ENCODE measurements around the gene GINS1. TPM values are rescaled to one million over a fixed set of nuclear protein-coding genes. Genes with fewer than 3 reads are reported as not detected.

GINS1 gene
- total RNA-seq, 1 donor from 2014 or later = 6.2 TPM

DNA sequence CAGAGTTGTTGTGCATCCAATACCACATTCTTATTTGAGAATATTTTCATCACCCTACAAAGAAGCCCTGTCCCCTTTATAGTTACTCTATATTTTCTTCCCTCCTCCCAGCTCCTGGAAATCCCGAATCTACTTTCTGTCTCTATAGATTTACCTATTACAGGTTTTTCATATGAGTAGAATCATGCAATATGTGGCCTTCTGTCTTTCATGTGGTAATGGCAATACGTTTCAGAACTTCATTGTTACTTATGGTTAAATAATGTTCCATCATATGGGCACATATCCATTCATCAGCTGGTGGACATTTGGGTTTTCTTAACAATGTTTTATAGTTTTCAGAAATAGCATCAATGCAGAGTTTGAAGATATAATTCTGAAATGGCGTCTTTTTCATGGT is 17.1 kb downstream of the GINS1 start:
- TF ChIP-seq CTCF (IDR thresholded peaks at IDR 0.05) = no peak
- DNase-seq (ENCODE audit: extremely low spot score, unreplicated experiment) = no peak
- Mint-ChIP-seq H3K27ac (ENCODE audit: unreplicated experiment) (no peak overlapping the region), H3K36me3 (ENCODE audit: unreplicated experiment) (peaks cover 2% of the 10 kb centered on the region), H3K27me3 (ENCODE audit: unreplicated experiment) (no peaks in the 10 kb centered on the region), H3K4me1 (ENCODE audit: unreplicated experiment) (no peaks in the 10 kb centered on the region), H3K4me3 (ENCODE audit: unreplicated experiment) (no peak overlapping the region), H3K9me3 (ENCODE audit: unreplicated experiment) (no peaks in the 10 kb centered on the region)

GRCh38 chr20:25437153-25437581 is 29.7 kb downstream of the GINS1 start:
- Mint-ChIP-seq H3K4me1 (ENCODE audit: unreplicated experiment) (no peaks in the 10 kb centered on the region), H3K27ac (ENCODE audit: unreplicated experiment) (no peak overlapping the region), H3K4me3 (ENCODE audit: unreplicated experiment) (no peak overlapping the region), H3K36me3 (ENCODE audit: unreplicated experiment) (peaks cover 9% of the 10 kb centered on the region), H3K27me3 (ENCODE audit: unreplicated experiment) (no peaks in the 10 kb centered on the region), H3K9me3 (ENCODE audit: unreplicated experiment) (no peaks in the 10 kb centered on the region)
- no peak for TF ChIP-seq CTCF (IDR thresholded peaks at IDR 0.05)
- no peak for DNase-seq (ENCODE audit: extremely low spot score, unreplicated experiment)

DNA sequence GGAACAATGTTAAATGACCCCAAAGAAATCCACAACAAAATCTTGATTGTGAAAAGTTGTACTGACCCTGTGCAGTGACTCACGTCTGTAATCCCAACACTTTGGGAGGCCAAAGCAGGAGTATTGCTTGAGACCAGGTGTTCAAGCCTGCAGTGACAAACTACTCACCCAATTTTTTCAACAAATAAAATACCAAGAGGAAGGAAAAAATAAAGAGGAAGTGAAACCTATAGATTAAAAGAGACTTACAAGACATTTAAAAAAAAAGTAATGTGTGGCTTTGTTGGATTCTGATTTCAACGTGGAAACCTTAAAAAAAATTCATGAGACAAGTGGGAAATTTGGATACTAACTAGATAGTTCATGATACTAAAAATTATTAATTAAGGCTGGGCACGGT is 31.9 kb downstream of the GINS1 start:
- no peak for DNase-seq (ENCODE audit: extremely low spot score, unreplicated experiment)
- H3K36me3 Mint-ChIP-seq (ENCODE audit: unreplicated experiment) = peaks cover 6% of the 10 kb centered on the region
- no peak overlapping the region for H3K27ac Mint-ChIP-seq (ENCODE audit: unreplicated experiment)
- TF ChIP-seq CTCF (IDR thresholded peaks at IDR 0.05) = no peak
- H3K27me3 Mint-ChIP-seq (ENCODE audit: unreplicated experiment) = no peaks in the 10 kb centered on the region
- H3K4me1 Mint-ChIP-seq (ENCODE audit: unreplicated experiment) = no peaks in the 10 kb centered on the region
- H3K9me3 Mint-ChIP-seq (ENCODE audit: unreplicated experiment) = no peaks in the 10 kb centered on the region
- no peak overlapping the region for H3K4me3 Mint-ChIP-seq (ENCODE audit: unreplicated experiment)

DNA sequence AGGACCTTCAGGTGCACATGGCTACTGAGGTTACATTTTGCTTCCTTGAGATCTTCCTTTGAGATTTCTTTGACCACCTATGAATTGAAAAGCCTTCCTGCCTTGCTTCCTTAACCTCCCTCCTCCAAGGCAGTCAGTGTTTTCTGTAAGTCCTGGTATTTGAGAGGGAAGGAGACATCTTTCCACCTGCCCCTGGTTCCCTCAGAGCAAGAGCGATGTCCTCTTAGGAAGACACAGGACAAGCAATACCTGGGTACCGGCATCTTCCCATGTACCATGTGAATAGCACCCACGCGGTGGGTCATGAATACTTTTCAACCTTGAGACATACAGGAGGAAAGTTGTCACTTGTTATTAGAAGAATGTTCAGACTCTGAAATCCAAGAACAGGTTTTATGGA is 37.1 kb downstream of the GINS1 start:
- Mint-ChIP-seq H3K9me3 (ENCODE audit: unreplicated experiment) (peaks cover 8% of the 10 kb centered on the region), H3K4me3 (ENCODE audit: unreplicated experiment) (no peak overlapping the region), H3K36me3 (ENCODE audit: unreplicated experiment) (peaks cover 28% of the 10 kb centered on the region), H3K4me1 (ENCODE audit: unreplicated experiment) (no peaks in the 10 kb centered on the region), H3K27ac (ENCODE audit: unreplicated experiment) (no peak overlapping the region), H3K27me3 (ENCODE audit: unreplicated experiment) (no peaks in the 10 kb centered on the region)
- TF ChIP-seq CTCF (IDR thresholded peaks at IDR 0.05) = no peak
- peak; percentile 66 for DNase-seq (ENCODE audit: extremely low spot score, unreplicated experiment)

- peaks cover 42% of the 10 kb centered on the region for H3K36me3 Mint-ChIP-seq (ENCODE audit: unreplicated experiment)
- peaks cover 8% of the 10 kb centered on the region for H3K9me3 Mint-ChIP-seq (ENCODE audit: unreplicated experiment)
- H3K27ac Mint-ChIP-seq (ENCODE audit: unreplicated experiment) = no peak overlapping the region
- H3K4me3 Mint-ChIP-seq (ENCODE audit: unreplicated experiment) = no peak overlapping the region
- no peaks in the 10 kb centered on the region for H3K4me1 Mint-ChIP-seq (ENCODE audit: unreplicated experiment)
- no peaks in the 10 kb centered on the region for H3K27me3 Mint-ChIP-seq (ENCODE audit: unreplicated experiment)
- no peak for TF ChIP-seq CTCF (IDR thresholded peaks at IDR 0.05)
- DNase-seq (ENCODE audit: extremely low spot score, unreplicated experiment) = no peak
Observed at GRCh38 chr20:25447671-25448070, 40.2 kb downstream of the GINS1 start.

Measured in osteocyte (in vitro differentiated cells).